ENCODE results near the gene NDUFAF2.
A peak's percentile ranks its signal among the peaks of the same experiment; 100 is the strongest.
"Not testable (repeated sequence)": the region's sequence is repeated elsewhere in the genome, so short reads cannot be mapped to it uniquely, and the experiment has no call there.

The NDUFAF2 gene

DNA sequence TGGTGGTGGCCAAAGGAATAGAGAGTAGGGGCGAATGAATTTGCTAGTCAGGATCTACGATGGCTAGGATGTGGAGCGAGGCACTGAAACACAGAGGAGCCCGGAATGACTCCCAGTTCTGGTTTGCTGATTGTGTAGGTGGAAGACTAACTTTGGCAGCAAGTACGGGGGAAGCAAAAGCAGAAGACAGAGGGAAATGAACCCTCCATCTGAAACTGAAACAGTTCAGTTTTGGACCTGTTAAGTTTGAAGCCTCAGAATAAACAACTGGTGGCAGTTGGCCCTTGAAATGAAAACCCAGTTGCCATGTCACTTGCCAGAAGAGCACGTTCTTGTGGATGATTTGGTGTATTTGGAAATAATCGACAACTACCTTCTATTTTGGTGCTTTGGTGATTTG is 232.7 kb downstream of the NDUFAF2 start:
- TF ChIP-seq, protein P1, sequence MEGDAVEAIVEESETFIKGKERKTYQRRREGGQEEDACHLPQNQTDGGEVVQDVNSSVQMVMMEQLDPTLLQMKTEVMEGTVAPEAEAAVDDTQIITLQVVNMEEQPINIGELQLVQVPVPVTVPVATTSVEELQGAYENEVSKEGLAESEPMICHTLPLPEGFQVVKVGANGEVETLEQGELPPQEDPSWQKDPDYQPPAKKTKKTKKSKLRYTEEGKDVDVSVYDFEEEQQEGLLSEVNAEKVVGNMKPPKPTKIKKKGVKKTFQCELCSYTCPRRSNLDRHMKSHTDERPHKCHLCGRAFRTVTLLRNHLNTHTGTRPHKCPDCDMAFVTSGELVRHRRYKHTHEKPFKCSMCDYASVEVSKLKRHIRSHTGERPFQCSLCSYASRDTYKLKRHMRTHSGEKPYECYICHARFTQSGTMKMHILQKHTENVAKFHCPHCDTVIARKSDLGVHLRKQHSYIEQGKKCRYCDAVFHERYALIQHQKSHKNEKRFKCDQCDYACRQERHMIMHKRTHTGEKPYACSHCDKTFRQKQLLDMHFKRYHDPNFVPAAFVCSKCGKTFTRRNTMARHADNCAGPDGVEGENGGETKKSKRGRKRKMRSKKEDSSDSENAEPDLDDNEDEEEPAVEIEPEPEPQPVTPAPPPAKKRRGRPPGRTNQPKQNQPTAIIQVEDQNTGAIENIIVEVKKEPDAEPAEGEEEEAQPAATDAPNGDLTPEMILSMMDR (IDR thresholded peaks at IDR 0.05; ENCODE audit: insufficient read depth, low read depth, low read length, missing control alignments): no peak
- no peak overlapping the region for H3K4me3 ChIP-seq (ENCODE audit: low read length)
- DNase-seq (ENCODE audit: low read depth): no peak

DNA sequence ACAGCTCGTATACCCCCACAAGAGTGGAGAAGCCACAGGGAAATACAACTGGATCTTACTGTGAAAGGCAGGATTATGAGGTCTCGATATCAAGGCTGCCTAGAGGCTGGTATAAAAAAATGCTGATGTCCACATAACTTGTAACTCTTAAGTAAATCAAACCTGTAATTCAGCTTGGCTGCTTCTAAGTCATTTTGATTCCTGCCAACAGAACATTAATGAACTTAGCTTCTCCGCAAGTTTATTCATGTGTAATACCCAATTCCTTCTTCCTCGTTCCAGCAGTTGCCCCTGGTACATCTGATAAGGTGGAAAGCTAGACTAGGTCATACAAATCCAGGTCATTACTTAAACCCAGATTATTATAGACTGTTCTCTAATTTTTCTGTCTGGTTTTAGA is 233.7 kb downstream of the NDUFAF2 start:
- DNase-seq (ENCODE audit: low read depth): peak; percentile 46
- TF ChIP-seq, protein P1 (IDR thresholded peaks at IDR 0.05; ENCODE audit: insufficient read depth, low read depth, low read length, missing control alignments): no peak
- H3K4me3 ChIP-seq (ENCODE audit: low read length): no peak overlapping the region

- DNase-seq (ENCODE audit: low read depth): no peak
- TF ChIP-seq, protein P1 (IDR thresholded peaks at IDR 0.05; ENCODE audit: insufficient read depth, low read depth, low read length, missing control alignments): no peak
- H3K4me3 ChIP-seq (ENCODE audit: low read length): peak overlapping the region; percentile 2
Measured at GRCh38 chr5:61180886-61181285, 235.9 kb downstream of the NDUFAF2 start.

- no peak for DNase-seq (ENCODE audit: low read depth)
- H3K4me3 ChIP-seq (ENCODE audit: low read length): no peak overlapping the region
- TF ChIP-seq, protein P1 (IDR thresholded peaks at IDR 0.05; ENCODE audit: insufficient read depth, low read depth, low read length, missing control alignments): no peak
Measured at GRCh38 chr5:61182449-61182848, 237.4 kb downstream of the NDUFAF2 start.

- DNase-seq (ENCODE audit: low read depth): no peak
- H3K4me3 ChIP-seq (ENCODE audit: low read length): no peak overlapping the region
- TF ChIP-seq, protein P1 (IDR thresholded peaks at IDR 0.05; ENCODE audit: insufficient read depth, low read depth, low read length, missing control alignments): no peak
Measured at GRCh38 chr5:61183538-61183937, 238.5 kb downstream of the NDUFAF2 start.

- TF ChIP-seq, protein P1 (IDR thresholded peaks at IDR 0.05; ENCODE audit: insufficient read depth, low read depth, low read length, missing control alignments): no peak
- no peak for DNase-seq (ENCODE audit: low read depth)
- no peak overlapping the region for H3K4me3 ChIP-seq (ENCODE audit: low read length)
Measured at GRCh38 chr5:61184708-61185107, 239.7 kb downstream of the NDUFAF2 start.

DNA sequence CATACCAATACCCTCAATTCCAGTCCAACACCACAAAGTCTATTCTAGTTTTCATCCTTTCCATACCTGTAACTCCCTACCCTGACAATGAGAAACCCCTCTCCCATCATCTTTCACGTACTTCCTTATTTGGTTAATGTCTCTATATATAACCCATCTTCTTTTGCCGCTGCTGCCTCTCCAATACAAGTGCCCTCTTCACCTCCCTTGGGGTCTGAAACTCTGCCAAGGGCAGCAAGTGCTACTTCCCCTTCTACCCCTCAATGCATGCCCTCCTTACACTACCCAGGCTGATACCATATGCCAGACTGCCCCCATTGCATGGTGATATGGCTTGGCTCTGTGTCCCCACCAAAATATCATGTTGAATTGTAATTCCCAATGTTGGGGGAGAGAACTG is 241.6 kb downstream of the NDUFAF2 start:
- TF ChIP-seq, protein P1 (IDR thresholded peaks at IDR 0.05; ENCODE audit: insufficient read depth, low read depth, low read length, missing control alignments): no peak
- H3K4me3 ChIP-seq (ENCODE audit: low read length): no peak overlapping the region

DNA sequence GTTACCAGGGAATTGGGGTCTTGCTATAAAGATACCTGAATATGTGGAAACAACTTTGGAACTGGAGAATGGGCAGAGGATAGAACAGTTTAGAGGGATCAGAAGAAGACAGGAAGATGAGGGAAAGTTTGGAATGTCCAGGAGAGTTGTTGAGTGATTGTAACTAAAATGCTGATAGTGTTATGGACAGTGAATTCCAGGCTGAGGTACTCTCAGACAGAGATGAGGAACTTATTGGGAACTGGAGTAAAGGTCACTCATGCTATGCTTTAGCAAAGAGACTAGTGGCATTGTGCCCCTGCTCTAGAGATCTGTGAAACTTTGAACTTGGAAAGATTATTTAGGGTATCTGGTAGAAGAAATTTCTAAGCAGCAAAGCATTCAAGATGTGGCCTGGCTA is 242.3 kb downstream of the NDUFAF2 start:
- not testable (repeated sequence) for DNase-seq (ENCODE audit: low read depth); H3K4me3 ChIP-seq (ENCODE audit: low read length)

More for the DNA sequence above, 241.6 kb downstream of the NDUFAF2 start:
- DNase-seq (ENCODE audit: low read depth): no peak

DNA sequence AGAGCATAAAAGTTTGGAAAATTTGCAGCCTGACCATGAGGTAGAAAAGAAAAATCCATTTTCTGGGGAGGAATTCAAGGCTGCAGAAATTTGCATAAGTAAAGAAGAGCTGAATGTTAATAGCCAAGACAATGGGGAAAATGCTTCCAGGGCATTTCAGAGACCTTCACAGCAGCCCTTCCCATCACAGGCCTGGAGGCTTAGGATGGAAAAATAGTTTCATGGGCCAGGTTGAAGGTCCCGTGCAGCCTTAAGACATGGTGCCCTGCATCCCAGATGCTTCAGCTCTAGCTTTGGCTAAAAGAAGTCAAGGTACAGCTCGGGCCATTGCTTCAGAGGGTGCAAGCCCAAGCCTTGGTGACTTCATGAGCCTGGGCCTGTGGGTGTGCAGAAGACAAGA is 242.8 kb downstream of the NDUFAF2 start:
- not testable (repeated sequence) for H3K4me3 ChIP-seq (ENCODE audit: low read length); DNase-seq (ENCODE audit: low read depth)

All from epithelial cell of esophagus (primary cell).